GM18517 (cell line): ENCODE measurements around the gene ACYP2.

ENCODE experiments used
- ATAC-seq: cut with Tn5 transposase; IDR thresholded peaks from one replicate; pipeline ENCODE4 v1.9.1; 2021; ENCODE audit warnings: mild to moderate bottlenecking, moderate library complexity; ENCODE audit not compliant: unreplicated experiment

The ACYP2 gene

GRCh38 chr2:54212456-54212855 lies 97.0 kb downstream of the ACYP2 start:
- ATAC-seq, result no peak

- ATAC-seq, result no peak
Measured at GRCh38 chr2:54213082-54213481, 97.7 kb downstream of the ACYP2 start.

DNA sequence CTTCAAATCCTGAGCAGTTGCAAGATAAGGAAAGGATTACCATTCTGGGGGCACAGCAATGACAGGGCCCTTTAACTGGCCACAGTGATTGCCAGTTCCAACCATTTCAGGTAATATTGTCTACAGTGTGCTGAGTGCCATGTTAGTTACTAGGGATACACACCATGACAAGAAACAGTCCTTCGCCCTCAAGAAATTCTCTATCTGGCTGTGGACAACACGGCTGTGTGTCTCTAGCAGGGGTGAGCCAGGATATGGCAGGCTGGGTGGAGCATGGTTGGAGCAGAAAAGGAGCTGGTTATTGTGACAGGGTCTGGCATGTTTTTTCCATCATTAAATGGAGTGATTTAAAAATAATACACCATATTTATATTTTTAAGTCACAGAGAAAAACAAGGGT lies 109.6 kb downstream of the ACYP2 start:
- ATAC-seq, result no peak

DNA sequence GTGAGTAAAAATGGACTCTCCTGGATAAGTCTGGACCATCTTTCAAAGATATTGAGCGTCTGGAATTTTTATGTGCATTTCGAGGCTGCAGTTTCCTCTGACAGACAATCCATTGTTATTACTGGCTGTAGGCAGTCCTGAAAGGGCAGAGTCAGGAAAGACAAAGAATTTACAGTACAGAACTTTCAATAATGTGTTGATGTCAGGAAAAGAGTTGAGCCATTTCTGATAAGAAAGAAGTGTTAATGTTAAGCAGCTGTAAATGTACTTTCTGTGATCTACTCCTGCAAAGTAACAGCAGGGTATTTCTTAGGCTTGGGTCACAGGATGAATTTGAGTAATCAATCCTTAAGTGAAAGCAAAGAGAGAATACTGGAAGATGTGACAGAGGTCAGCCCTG lies 110.8 kb downstream of the ACYP2 start:
- no peak for ATAC-seq

DNA sequence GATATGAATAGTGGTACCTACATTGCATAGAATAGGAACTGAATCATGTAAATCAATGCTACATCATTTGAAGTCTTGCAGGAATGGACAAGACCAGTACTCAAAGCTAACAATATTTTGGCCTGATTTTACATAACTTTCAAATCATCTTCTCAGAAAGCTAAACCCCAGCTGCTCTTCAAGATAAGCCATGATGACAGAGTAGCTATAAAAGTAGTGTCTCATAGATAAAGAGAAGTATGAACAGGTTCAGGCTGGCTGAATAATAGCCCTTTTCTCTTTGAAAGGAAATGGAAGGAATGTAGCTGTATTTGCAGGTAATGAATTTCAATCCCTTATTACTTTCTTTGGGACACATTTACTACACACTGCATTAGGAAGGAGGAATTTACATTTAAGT lies 112.4 kb downstream of the ACYP2 start:
- ATAC-seq, result no peak

DNA sequence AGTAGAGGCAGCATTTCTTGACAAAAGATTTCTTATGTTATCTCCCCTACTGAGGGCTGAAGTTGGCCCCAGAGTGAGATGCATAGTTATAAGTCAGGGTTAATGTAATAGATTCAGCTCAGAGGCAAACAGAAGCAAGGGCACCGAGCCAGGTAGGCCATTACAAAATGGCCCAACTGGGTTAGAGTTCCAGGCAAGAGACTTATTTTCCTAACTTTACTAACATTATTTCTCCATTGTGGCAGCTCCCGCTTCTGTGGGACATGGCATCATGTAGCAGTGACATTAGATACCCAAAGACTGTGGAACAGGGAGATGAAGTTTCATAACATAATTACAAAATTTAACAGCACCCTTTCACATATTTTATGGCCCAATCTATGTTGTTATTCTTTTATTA lies 113.5 kb downstream of the ACYP2 start:
- ATAC-seq, result no peak

DNA sequence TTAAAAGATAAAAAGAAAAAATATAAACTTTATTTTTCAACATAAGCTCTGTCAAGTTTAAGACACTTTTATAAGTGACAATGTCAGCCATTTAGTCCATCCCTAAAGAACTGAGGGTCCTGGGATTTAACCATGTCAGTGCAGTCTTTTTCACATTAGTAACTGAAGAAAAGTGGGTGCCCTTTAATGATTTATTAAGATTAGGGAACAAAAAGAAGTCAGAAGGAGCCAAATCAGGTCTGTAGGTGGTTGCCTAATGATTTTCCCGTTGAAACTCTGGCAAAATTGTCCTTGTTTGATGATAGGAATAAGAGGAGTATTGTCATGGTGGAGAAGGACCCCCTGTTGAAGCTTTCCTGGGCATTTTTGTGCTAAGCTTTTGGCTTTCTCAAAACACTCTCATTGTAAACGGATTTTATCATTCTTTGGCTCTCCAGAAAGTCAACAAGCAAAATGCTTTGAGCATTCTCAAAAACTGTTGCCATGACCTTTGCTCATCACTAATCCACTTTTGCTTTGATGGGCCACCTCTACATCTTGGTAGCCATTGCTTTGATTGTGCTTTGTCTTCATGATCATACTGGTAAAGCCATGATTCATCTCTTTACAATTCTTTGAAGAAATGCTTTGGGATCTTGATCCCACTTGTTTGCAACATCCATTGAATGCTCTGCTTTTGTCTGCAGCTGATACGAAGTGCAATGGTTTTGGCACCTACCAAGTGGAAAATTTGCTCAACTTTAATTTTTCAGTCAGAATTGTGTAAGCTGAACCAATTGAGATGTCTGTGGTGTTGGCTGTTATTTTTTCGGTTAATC lies 118.6 kb downstream of the ACYP2 start:
- ATAC-seq, result no peak

- no peak for ATAC-seq
Measured at GRCh38 chr2:54237428-54237827, 122.0 kb downstream of the ACYP2 start.

- ATAC-seq, result no peak
Measured at GRCh38 chr2:54239427-54239826, 124.0 kb downstream of the ACYP2 start.

GRCh38 chr2:54240515-54241469 lies 125.4 kb downstream of the ACYP2 start:
- ATAC-seq, result no peak

DNA sequence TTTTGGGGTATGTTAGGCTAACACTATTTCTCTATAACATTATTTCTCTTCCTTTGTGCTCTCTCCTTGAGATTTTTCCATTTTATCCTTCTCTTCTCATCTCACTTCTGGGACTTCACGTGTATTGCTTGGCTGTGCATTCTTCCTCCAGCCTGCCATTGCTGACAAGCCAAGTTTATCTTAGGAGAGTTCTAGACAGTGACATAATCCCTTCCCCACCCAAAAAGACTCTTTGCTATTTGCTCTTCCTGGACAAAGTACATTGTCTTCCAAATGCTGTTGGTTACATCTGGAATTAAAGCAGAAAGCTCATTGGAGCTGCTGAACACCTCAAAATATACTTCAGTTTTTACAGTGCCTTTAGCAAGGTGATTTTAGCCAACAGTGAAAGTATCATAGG lies 131.7 kb downstream of the ACYP2 start:
- no peak for ATAC-seq

DNA sequence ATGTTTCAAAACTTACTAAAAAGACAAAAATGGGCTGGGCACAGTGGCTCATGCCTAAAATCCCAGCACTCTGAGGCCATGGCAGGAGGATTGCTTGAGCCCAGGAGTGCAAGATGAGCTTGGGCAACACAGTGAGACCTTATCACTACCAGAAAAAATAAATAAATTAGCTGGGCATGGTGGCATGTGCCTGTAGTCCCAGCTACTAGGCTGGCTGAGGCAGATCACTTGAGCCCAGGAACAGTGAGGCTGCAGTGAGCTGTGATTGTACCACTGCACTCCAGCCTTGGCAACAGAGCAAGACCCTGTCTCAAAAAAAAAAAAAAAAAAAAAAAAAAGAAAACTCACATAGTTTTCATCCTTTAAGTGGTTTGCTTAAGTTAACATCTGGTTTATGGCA lies 134.2 kb downstream of the ACYP2 start:
- no peak for ATAC-seq

DNA sequence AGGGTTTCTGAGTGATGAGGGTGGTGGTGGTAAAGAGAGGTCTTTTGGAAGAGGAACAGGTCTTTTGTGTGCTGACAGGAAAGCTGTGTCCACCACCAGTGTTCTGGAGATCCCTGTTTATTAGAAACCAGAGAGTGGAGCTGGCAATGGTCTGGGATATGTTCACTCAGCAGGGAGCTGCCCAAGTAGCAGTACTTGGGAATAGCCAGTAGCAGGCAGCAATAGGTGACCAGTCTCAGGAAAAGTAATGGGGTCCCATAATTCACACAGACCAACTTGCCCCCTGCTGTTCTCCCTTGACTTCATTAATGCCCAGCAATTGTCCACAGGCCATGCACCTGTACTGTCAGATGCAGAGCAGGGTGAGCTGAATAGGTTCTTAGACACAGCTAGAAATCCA lies 138.8 kb downstream of the ACYP2 start:
- ATAC-seq, result no peak

DNA sequence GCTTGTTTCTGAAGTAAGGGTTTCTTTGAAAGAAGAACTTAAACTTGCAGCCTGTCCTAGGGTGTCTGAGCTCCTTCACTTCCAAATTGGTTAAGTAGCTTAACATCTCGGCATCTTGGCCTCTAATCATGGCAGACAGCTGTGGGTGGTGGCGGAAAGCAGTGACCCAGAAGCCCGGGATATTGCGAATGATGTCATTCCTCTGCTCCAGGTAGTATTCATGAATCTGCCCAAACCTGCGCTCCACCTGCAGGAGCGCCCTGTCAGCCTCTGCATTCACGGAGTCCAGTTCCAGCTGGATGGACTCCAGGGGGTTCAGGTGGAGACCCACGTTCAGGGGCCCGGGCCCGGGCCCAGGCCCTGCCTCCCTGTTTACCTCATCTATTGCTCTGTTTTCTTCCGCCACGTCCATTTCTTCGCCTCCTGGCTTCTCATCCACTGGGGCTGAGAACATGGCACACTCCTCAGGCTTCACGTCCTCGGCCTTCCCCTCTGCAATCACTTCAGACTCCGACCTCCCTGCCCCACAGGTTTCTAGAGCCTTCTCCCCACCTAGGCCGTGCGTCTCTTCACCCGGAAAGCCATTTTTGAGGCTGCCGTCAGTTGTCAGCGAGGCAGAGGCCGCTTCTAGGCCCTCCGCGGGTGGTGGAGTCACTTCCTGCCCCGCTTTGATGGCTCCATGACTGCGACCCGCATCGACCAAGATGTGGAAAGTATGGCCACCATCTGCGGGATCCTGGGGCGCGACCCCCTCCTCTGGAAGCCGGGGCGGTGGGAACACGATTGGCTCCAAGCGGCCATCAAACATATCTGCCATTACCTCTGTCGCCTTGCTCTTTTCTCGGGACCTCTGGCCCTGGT lies 140.0 kb downstream of the ACYP2 start:
- no peak for ATAC-seq

GRCh38 chr2:54256091-54256694 lies 140.8 kb downstream of the ACYP2 start, which contains the start of gene TSPYL6:
Gene TSPYL6, minus strand, starts transcription at chr2:54256229. Its CDS starts 78 bp downstream, at chr2:54256151.
- no peak for ATAC-seq

DNA sequence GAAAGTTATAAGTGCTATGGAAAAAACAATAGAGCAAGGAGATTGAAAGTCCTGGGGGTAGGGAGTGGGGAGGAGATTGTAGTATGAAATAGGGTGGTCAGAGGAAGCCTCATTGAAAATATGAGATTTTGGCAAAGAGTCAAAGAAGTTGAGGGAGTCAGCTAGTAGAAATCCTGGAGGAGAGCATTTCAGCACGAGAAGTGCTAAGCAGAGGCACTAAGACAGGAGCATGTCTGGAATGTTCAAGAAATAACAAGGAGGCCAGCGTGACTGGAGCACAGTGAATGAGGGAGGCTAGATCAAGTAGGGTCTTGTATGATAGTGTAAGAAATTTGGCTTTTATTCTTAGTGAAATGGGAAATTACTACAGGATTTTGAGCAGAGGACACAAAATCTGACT lies 142.8 kb downstream of the ACYP2 start:
- ATAC-seq, result no peak

DNA sequence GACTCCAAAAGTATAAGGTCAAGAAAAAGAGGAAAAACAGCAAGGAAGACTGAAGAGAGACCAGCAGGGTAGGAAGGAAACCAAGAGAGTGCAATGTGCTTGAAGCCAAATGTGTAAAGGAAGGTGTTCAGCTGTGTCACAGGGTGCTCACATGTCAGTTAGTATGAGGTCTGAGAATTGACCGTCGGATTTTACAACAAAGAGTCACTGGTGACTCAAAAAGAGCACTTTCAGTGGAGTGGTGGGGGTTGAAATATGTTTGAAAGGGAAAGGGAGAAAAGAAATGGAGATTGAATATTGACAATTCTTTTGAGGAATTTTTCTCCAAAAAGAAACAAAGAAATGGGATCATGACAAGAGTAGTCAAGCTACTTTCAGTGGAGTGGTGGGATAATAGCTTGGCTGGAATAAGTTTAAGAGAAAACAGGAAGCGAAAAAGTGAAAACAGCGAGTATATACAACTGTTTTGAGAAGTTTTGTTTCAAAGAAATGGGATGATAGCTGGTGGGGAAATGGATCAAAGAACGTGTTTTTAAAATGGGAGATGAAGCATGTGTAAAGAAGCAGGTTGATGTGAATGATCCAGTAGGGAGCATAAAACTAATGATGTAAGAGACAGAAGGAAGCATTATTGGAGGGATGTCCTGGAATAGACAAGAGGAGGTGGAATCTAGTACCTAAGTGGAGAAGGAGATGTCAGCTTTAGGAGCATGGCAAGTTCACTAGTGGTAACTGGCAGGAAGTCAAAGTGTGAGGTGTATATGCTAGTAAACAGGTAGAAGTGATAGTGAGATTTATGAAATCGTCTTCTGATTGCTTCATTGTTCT lies 144.2 kb downstream of the ACYP2 start:
- ATAC-seq, result peak; percentile 82

GRCh38 chr2:54260241-54260595 lies 144.8 kb downstream of the ACYP2 start:
- ATAC-seq, result no peak

GRCh38 chr2:54261537-54261936 lies 146.1 kb downstream of the ACYP2 start:
- no peak for ATAC-seq
